HUDEP-2 (cell line): ENCODE data around the gene FIBP.

ENCODE experiments used
- DNase-seq, 76 experiments: peaks; one replicate each; lab custom pipeline; 2025; ENCODE audit not compliant: unreplicated experiment in 76 of 76; lab: John Stamatoyannopoulos, UW

Gene FIBP

GRCh38 chr11:65915101-65915820 lies 27.0 kb upstream of the FIBP start:
- no peak for DNase-seq

- DNase-seq = no peak
Measured at GRCh38 chr11:65912845-65913244, 24.6 kb upstream of the FIBP start.

GRCh38 chr11:65911682-65912568 lies 23.7 kb upstream of the FIBP start:
- DNase-seq = peak in 26 of 76 experiments; percentile 11 to 54 (median 28)

- DNase-seq = no peak
Measured at GRCh38 chr11:65907878-65908277, 19.6 kb upstream of the FIBP start.

GRCh38 chr11:65906602-65907001 lies 18.3 kb upstream of the FIBP start:
- DNase-seq = peak in 41 of 76 experiments; percentile 8 to 78 (median 53)

GRCh38 chr11:65903715-65904114 lies 15.4 kb upstream of the FIBP start:
- DNase-seq = no peak

GRCh38 chr11:65903068-65903481 lies 14.8 kb upstream of the FIBP start:
- DNase-seq = no peak

- no peak for DNase-seq
Measured at GRCh38 chr11:65900899-65901180, 12.6 kb upstream of the FIBP start.

- DNase-seq = peak in 73 of 76 experiments; percentile 56 to 94 (median 86)
Measured at GRCh38 chr11:65900125-65900898, 12.0 kb upstream of the FIBP start, which contains the start of gene FOSL1. Gene FOSL1 (minus strand): TSS chr11:65900388. CDS start chr11:65900339, 49 bp downstream.

- peak in 57 of 76 experiments; percentile 6 to 71 (median 47) for DNase-seq
Measured at GRCh38 chr11:65899356-65900124, 11.3 kb upstream of the FIBP start.

GRCh38 chr11:65898656-65899355 lies 10.5 kb upstream of the FIBP start:
- DNase-seq = no peak

- no peak for DNase-seq
Measured at GRCh38 chr11:65897020-65897471, 8.8 kb upstream of the FIBP start.

- DNase-seq = no peak
Measured at GRCh38 chr11:65896034-65896999, 8.0 kb upstream of the FIBP start.

- no peak for DNase-seq
Measured at GRCh38 chr11:65895482-65895981, 7.3 kb upstream of the FIBP start.

- no peak for DNase-seq
Measured at GRCh38 chr11:65894034-65894591, 5.8 kb upstream of the FIBP start.

- no peak for DNase-seq
Measured at GRCh38 chr11:65892661-65893317, 4.5 kb upstream of the FIBP start.

- DNase-seq = peak in 2 of 76 experiments; percentile 13 to 17
Measured at GRCh38 chr11:65892137-65892540, 3.9 kb upstream of the FIBP start.
